NAMALWA (cell line): ENCODE measurements around the gene FBXO4.
"Not testable (repeated sequence)": the region's sequence is repeated elsewhere in the genome, so short reads cannot be mapped to it uniquely, and the experiment has no call there.

Experiments
- DNase-seq: peaks from one replicate; pipeline ENCODE4 v3.0.0-alpha.2; 2015; ENCODE audit warnings: low spot score

Gene FBXO4

DNA sequence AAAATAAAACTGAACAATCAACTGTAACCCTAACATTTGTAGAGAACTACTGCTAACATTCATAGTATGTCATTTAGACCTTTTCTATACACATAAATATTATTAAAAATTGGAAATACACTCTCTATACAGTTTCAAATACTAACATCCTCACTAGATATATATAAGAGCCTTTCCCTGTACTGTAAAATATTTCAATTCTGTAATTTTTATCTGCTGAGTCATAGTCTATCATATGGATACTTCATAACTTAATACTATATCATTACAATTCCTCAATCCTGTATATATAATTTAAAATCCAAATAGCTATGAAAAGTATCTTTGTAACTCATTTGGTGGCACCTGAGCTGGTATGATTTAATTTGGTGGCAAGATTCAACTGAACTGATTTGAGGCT is 55.8 kb downstream of the FBXO4 start:
- DNase-seq = no peak

DNA sequence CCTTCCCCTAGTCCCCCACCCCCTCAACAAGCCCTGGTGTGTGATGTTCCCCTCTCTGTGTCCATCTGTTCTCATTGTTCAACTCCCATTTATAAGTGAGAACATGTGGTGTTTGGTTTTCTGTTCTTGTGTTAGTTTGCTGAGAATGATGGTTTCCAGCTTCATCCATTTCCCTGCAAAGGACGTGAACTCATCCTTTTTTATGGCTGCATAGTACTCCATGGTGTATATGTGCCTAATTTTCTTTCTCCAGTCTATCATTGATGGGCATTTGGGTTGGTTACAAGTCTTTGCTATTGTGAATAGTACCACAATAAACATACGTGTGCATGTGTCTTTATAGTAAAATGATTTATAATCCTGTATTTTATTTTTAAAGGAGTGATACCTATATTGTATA is 57.8 kb downstream of the FBXO4 start:
- DNase-seq = not testable (repeated sequence)

DNA sequence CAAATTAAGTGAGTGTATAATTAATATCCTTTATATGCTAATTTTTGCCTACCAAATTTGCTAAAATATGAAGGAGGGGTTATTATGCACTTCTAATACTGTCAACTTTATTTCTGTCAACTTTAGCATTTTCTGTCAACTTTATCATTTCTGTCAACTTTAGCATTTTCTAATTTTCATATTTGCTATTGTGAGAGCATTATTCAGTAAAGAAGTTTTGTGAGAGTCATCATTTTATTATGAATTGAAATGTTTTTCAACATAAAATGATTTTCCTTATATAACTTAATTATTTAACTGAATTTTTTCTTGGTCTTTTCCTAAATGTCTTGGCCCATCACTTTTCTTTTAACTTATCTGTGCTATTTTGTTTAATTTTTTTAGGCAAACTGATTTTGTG is 58.2 kb downstream of the FBXO4 start:
- DNase-seq = no peak

- no peak for DNase-seq
These were observed 61.0 kb downstream of the FBXO4 start for GRCh38 chr5:41985945-41986695.
